Stimulated activated CD4-positive, alpha-beta T cell treated with anti-CD3 and anti-CD28 coated beads, Interleukin-15, amount 100 ng/mL, for 48 hours (primary cell): ENCODE results near the gene EVL.

ENCODE experiments used
- DNase-seq, 2 donors: peaks; one replicate each; pipeline ENCODE4 v3.0.0-alpha.2; 2020; ENCODE audit warnings: low read depth in 2 of 2

Gene EVL

DNA sequence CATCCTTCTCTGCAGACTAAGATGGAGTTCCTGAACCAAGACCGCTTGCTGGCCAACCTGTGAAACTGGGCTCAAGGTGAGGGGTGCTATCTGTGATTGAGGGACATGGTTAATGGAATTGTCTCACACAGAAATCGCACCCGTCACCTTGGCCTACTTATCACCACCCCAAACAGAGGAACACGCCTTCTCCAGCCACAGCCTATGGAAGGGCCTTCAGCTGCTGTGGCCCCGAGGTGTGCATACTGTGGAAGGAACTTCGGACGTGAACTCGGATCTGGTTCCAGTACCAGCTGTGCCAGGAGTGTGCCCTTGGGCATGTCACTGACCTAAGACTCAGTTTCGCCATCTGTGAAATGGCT is 44.4 kb downstream of the EVL start:
- DNase-seq = no peak

DNA sequence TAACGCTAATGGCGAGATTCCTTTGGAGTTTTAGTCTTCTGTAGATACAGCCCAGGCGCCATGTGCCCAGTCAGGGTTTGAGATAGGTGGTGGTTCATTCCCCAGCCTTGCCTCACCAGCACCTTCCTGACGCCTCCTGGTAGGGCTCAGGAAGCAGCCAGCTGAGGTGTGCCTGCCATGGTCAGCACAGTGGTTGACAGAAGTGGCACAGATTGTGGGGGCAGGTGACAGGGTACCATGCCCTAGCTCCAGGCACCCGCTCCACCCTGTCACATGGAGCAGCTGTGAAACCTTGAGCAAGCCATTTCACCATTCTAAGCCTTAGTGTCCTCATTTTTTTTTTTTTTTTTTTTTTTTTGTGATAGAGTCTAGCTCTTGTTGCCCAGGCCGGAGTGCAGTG is 45.6 kb downstream of the EVL start:
- DNase-seq = no peak

GRCh38 chr14:100111931-100112704 is 46.9 kb downstream of the EVL start:
- no peak for DNase-seq

- DNase-seq = no peak
Measured at GRCh38 chr14:100114109-100114765, 49.0 kb downstream of the EVL start.

DNA sequence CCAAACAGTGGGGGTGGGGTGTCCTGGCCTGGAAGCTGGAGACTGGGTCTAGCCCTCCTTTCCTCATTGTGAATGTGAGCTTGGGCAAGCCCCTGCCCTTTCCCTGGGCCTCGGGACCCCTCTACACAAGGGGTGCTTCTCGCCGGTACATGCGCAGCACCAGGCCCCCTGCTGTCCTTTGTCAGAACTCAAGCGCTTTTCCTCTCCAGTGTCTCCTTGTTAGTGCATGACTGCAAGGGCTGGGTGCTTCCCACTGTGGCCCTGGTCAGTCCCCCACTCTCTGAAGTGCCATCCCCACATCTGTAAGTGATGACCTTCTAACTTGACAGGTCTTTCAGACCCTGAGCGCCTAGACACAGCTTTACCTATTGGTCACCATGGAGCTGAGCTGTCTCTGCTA is 50.0 kb downstream of the EVL start:
- DNase-seq = no peak

GRCh38 chr14:100115726-100116125 is 50.5 kb downstream of the EVL start:
- DNase-seq = no peak

- DNase-seq = no peak
Measured at GRCh38 chr14:100116134-100116533, 50.9 kb downstream of the EVL start.

DNA sequence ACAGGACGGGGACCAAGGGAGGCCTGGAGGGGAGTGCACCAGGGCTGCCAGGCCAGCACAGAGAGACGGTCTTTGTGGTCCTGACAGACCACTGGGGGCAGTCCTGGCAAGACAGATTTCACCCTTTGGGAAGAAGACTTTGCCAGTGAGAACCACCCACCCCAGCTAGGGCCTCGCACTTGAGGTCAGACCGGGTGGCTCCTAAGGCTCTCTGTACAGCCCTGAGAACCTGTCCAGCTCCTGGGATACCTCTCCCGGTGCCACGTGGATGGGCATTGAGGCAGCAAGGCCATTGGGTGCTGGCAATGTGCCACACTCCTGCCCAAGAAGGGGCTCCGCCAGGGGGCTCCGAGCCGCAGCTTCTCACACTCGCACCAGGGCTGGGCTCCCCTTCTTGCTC is 51.8 kb downstream of the EVL start:
- DNase-seq = no peak

GRCh38 chr14:100117633-100118395 is 52.6 kb downstream of the EVL start:
- no peak for DNase-seq

GRCh38 chr14:100118396-100119011 is 53.3 kb downstream of the EVL start:
- DNase-seq = no peak

DNA sequence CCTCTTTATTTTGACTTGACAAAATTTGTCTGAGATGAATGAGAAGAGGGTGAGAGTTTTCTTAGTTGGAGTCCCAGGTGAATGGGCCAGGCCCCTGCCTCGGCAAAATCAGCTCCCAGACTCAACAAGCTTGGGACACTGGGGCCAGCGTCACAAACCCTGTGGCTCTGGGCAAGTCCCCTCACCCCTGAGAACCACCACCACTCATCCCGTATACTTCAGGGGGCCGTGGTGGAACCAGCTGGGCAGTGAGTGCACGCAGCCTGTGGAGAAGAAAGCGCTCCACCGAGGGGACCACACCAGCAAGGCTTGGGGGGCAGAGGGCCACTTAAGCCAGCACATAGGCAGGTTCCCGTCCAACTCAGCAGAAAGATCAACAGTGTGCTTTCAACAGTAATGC is 54.0 kb downstream of the EVL start:
- DNase-seq = no peak

- no peak for DNase-seq
Measured at GRCh38 chr14:100120522-100121269, 55.5 kb downstream of the EVL start.

DNA sequence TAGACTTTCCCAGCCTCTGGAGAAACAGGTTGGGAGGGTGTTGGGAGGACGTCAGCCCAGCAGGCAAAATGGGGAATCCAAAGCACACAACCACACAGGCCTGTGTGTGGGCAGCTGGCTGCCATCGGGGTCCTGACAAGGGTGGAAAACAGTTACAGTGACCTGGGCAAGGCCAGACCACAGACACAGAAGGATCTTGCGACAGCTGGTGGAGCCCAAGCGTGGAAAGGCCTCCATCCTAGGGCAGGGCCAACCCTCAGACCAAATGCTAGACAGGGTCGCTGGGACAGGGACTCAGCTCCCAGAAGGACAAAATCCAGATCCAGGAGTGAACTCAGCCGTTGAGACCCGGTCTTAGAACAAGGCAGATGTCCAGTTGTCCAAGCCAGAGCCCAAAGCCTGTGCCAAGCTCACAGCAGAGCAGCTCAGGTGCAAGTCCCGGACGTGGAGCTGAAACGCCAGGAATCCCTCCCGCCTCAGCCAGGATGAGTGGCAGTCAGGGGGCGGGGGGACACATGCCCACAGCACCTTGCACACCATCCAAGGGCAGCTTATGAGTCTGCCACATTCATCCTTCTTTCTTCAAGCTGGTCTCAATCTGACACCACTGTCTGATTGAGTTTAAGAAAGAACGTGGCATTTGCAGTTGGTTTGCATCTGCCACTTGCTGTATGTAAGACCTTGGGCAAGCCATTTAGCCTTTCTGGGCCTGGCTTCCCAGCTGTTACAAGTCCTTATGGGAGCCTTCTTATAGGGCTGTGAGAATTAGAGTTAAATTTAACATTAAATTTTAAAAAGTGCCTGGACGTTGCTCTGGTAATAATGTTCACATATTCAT is 56.6 kb downstream of the EVL start:
- no peak for DNase-seq

GRCh38 chr14:100122481-100123223 is 57.4 kb downstream of the EVL start:
- no peak for DNase-seq

- no peak for DNase-seq
Measured at GRCh38 chr14:100123618-100124017, 58.4 kb downstream of the EVL start.

DNA sequence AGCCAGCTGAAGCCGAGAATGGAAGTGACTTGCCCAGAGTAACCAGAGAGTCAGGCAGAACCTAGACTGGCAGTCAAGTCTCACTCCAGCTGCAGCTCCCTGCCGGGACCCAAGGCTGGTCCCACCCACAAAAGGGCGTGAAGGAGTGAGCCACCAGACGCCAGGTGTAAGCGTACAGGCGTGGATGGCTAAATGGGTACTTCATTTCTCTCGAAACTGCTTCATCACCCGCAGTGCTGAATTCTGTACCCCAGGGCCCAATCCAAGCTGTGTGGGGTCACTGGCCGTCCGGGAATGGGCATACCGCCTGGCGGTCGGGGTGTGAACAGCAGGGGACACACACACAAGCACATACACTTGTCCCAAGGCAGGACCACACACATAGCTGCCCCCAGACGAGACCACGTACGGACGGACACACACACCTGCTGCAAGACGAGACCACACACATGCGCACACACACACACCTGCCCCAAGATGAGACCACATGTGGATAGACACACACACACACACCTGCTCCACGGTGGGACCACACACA is 59.4 kb downstream of the EVL start:
- DNase-seq = no peak

DNA sequence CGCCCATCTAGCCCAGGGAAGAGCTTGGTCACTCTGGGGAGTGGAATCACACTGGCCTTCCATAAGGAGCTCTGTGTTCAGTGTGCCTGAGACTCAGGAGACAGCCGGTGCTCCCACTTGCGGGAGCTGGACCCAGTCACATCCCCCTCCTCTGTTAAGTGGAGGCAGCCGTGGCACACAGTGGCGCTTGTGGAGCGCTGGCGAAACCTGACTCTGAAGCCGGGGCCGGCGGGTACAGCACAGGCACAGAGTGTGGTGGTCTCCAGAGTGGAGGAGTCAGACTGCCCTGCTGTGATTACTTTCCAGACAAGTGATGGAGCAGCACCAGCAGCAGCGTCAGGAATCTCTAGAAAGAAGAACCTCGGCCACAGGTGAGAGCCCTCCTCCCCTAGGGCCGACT is 61.2 kb downstream of the EVL start:
- no peak for DNase-seq

DNA sequence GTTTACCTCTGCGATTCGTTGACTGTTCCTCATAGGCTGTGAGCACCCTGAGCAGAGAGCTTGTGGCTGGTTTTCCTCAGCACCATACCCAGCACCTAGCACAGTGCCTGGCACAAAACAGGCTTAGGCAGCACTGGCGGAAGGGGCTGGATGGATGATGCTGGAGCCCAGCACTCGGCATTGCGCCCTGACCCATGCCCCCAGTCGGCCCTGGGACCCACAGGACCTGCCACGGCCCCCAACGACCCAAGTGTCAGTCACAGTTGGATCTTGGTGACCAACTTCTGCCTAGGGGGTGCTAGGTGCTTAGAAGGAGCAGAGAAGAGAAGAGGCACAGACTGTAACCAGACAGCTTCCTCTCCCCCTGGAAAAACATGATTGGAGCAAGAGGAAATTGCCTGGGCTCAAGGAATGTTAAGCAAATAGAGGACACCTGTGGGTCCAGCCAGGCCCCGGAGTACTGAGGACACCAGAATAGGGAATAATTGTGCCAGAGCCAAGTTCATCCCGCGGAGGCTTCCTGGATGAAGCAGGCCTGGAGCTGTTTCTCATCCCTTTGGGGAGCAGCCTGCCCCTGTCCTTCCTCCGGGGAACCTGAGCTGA is 62.7 kb downstream of the EVL start:
- no peak for DNase-seq

- no peak for DNase-seq
Measured at GRCh38 chr14:100128688-100129087, 63.5 kb downstream of the EVL start.
